Ascending aorta (tissue), 2 donors: Measurements from ENCODE around the gene ZNG1A. TPM values are rescaled to one million over a fixed set of nuclear protein-coding genes. Genes with fewer than 3 reads are reported as not detected.
"Not testable (repeated sequence)": the region's sequence is repeated elsewhere in the genome, so short reads cannot be mapped to it uniquely, and the experiment has no call there.

Source experiments
- DNase-seq, 2 donors: peaks; one replicate each; pipeline ENCODE4 v3.0.0-alpha.2; 2019; ENCODE audit warnings: low spot score in 2 of 2
- H3K27ac ChIP-seq, 2 donors: fragments of 200-600 bp; sonication (generic); one replicate each; pipeline ENCODE4 v1.5.1; 2016 to 2017; ENCODE audit warnings: mild to moderate bottlenecking in 1 of 2
- H3K27me3 ChIP-seq: fragments of 200-600 bp; sonication (generic); one replicate; pipeline ENCODE4 v1.5.1; 2017
- H3K36me3 ChIP-seq, 2 donors: fragments of 200-600 bp; sonication (generic); one replicate each; pipeline ENCODE4 v1.5.1; 2016
- H3K4me1 ChIP-seq, 2 donors: fragments of 200-600 bp; sonication (generic); one replicate each; pipeline ENCODE4 v1.5.1; 2016 to 2017; ENCODE audit warnings: mild to moderate bottlenecking in 1 of 2
- H3K4me3 ChIP-seq, 2 donors: fragments of 200-600 bp; sonication (generic); one replicate each; pipeline ENCODE4 v1.5.1; 2016 to 2017; ENCODE audit warnings: mild to moderate bottlenecking in 1 of 2
- H3K9me3 ChIP-seq, 2 donors: fragments of 200-600 bp; sonication (generic); one replicate each; pipeline ENCODE4 v1.5.1; 2016
- intact Hi-C: fragments of 100-400 bp; cut with DNase I; formaldehyde crosslinking; loops from one replicate; pipeline ENCODE4 v1.15.1; 2023
- total RNA-seq: library from RNA; depleted of rRNA; stranded (reverse); fragments of >200 nt; gene quantifications from one replicate; pipeline ENCODE4 v1.1.0, GENCODE V29; 2016
- TF ChIP-seq, protein P1 (sequence below), 3 experiments: fragments of 200-600 bp in 2 of 3; fragments of 450-650 bp in 1 of 3; sonication (generic) in 2 of 3; IDR thresholded peaks; one replicate each; pipeline ENCODE4 v1.5.1; 2016 to 2019; ENCODE audit warnings: antibody characterized with exemption in 3 of 3, mild to moderate bottlenecking in 1 of 3, moderate library complexity in 1 of 3

Gene ZNG1A
- total RNA-seq, 1 donor from 2014 or later = 4.7 TPM

DNA sequence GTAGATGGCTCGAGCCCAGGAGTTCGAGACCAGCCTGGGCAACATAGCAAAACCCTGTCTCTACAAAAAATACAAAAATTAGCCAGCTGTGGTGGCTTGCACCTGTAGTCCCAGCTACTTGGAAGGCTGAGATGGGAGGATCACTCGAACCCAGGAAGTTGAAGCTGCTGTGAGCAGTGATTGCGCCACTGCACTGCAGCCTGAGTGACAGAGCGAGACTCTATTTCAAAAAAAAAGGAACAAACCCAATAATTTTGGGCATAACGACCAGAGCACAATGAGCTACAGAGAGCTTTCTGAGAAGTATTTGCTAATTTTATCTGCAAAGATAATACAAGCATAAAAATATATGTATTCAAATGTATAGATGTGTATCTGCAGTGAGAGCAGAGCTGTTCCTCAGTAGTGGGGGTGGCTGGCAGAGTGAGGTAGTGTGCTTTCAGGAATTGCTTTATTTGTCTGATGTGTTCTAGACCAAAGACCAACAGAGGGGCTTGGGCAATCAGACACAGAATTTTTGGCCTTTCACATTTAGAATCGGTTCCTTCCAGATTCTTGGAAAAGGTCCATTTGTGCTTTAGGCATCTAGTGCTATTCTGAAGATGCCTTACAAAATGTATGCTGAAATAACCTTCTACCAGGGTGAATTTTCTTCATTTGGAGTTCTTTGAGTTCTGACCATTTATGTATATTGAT lies 41.0 kb upstream of the ZNG1A start:
- peaks cover 0 to 3% of the 10 kb centered on the region in 2 donors for H3K4me1 ChIP-seq
- H3K4me3 ChIP-seq = no peak overlapping the region
- intact Hi-C loops = no loop called here
- TF ChIP-seq, protein P1, sequence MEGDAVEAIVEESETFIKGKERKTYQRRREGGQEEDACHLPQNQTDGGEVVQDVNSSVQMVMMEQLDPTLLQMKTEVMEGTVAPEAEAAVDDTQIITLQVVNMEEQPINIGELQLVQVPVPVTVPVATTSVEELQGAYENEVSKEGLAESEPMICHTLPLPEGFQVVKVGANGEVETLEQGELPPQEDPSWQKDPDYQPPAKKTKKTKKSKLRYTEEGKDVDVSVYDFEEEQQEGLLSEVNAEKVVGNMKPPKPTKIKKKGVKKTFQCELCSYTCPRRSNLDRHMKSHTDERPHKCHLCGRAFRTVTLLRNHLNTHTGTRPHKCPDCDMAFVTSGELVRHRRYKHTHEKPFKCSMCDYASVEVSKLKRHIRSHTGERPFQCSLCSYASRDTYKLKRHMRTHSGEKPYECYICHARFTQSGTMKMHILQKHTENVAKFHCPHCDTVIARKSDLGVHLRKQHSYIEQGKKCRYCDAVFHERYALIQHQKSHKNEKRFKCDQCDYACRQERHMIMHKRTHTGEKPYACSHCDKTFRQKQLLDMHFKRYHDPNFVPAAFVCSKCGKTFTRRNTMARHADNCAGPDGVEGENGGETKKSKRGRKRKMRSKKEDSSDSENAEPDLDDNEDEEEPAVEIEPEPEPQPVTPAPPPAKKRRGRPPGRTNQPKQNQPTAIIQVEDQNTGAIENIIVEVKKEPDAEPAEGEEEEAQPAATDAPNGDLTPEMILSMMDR (IDR thresholded peaks at IDR 0.05) = no peak
- no peak overlapping the region for H3K27ac ChIP-seq
- no peaks in the 10 kb centered on the region for H3K36me3 ChIP-seq
- DNase-seq = no peak
- no peaks in the 10 kb centered on the region for H3K9me3 ChIP-seq
- H3K27me3 ChIP-seq = no peaks in the 10 kb centered on the region

DNA sequence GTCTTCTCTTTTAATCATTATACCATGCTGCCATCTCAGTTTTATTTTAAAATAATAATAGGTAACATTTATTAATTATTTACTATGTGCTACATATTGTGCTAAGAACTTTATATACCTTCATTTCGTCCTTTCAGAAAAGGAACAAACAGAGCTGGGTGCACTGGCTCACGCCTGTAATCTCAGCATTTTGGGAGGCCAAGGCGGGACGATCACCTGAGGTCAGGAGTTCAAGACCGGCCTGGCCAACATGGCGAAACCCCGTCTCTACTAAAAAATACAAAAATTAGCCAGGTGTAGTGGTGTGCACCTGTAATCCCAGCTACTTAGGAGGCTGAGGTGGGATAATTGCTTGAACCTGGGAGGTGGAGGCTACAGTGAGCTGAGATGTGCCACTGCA lies 40.2 kb upstream of the ZNG1A start:
- DNase-seq, H3K4me1 ChIP-seq, H3K9me3 ChIP-seq, H3K27me3 ChIP-seq, H3K4me3 ChIP-seq, H3K36me3 ChIP-seq, H3K27ac ChIP-seq, intact Hi-C loops: not testable (repeated sequence)

DNA sequence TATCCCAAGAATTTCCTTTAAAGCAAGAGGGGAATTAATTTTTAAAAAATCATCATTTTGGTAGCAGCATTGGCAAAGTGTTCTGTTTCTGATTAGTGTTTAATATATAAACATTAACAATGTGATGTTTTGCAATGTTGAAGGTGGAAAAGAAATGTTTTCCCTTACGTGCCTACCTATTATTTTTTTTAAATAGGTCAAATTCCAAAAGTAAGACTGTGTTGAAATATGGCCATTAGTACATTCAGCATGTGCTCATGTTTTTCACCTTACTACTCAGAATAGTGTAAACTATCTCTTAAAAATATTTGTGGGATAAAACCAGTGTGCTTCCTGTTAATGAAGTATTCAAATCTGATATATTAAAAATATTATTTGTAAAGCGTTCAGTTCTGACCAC lies 39.1 kb upstream of the ZNG1A start:
- Histone ChIP-seq H3K27me3 (no peaks in the 10 kb centered on the region), H3K4me1 (peaks cover 0 to 4% of the 10 kb centered on the region in 2 donors), H3K9me3 (no peaks in the 10 kb centered on the region), H3K27ac (no peak overlapping the region), H3K36me3 (no peaks in the 10 kb centered on the region), H3K4me3 (no peak overlapping the region)
- DNase-seq = no peak
- intact Hi-C loops = no loop called here
- TF ChIP-seq, protein P1 (IDR thresholded peaks at IDR 0.05) = no peak

DNA sequence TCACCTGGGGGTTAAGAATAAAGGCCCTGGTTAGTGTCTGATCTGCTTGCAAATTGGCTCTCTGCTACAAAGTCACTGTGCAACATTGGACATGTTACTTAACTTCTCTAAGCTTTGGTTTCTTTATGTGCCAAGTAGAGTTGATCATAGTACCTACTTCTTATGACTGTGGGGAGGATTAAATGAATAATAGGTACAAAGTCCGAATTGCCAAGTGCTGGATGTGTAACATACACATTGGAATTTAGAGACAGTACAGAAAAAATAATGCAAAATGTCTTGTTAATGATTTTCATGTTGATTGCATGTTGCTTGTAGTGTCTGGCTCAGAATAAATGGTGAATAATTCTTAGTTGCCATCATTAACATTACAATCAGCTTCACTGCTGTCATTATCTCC lies 38.0 kb upstream of the ZNG1A start:
- no peak for DNase-seq
- intact Hi-C loops = no loop called here
- H3K27me3 ChIP-seq = no peaks in the 10 kb centered on the region
- no peaks in the 10 kb centered on the region for H3K36me3 ChIP-seq
- H3K9me3 ChIP-seq = no peaks in the 10 kb centered on the region
- no peak overlapping the region for H3K27ac ChIP-seq
- TF ChIP-seq, protein P1 (IDR thresholded peaks at IDR 0.05) = no peak
- no peak overlapping the region for H3K4me3 ChIP-seq
- H3K4me1 ChIP-seq = peaks cover 0 to 4% of the 10 kb centered on the region in 2 donors

DNA sequence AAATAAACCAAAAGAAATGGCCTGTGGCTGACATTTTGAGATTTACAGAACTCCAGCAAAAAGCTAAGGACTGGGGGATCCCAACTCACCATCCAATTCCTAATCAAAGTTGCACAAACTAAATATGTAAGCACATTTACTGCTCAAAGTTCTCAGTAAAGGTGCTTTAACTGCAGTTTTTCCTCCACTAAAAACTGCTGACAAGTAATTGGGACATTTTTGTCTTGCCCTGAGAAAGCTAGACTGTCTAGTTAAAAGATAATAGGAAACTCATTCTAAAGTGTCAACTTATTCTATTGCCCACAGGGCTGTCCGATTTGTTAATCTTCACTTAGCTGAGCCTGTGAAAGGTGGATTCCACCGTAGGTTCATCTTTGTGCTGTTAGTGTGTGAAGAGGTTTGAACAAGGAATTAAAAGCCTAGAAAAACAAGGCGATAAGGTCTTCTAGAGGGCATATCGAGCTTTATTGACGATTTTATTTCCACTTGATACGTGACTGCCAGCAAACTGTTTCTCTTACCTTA lies 36.8 kb upstream of the ZNG1A start:
- TF ChIP-seq, protein P1 (IDR thresholded peaks at IDR 0.05) = no peak
- Histone ChIP-seq H3K4me1 (peaks cover 0 to 4% of the 10 kb centered on the region in 2 donors), H3K36me3 (no peaks in the 10 kb centered on the region), H3K27ac (peak overlapping the region; percentile 11 to 65), H3K4me3 (peak overlapping the region; percentile 65 to 70), H3K27me3 (no peaks in the 10 kb centered on the region), H3K9me3 (no peaks in the 10 kb centered on the region)
- DNase-seq = no peak
- intact Hi-C loops = no loop called here

DNA sequence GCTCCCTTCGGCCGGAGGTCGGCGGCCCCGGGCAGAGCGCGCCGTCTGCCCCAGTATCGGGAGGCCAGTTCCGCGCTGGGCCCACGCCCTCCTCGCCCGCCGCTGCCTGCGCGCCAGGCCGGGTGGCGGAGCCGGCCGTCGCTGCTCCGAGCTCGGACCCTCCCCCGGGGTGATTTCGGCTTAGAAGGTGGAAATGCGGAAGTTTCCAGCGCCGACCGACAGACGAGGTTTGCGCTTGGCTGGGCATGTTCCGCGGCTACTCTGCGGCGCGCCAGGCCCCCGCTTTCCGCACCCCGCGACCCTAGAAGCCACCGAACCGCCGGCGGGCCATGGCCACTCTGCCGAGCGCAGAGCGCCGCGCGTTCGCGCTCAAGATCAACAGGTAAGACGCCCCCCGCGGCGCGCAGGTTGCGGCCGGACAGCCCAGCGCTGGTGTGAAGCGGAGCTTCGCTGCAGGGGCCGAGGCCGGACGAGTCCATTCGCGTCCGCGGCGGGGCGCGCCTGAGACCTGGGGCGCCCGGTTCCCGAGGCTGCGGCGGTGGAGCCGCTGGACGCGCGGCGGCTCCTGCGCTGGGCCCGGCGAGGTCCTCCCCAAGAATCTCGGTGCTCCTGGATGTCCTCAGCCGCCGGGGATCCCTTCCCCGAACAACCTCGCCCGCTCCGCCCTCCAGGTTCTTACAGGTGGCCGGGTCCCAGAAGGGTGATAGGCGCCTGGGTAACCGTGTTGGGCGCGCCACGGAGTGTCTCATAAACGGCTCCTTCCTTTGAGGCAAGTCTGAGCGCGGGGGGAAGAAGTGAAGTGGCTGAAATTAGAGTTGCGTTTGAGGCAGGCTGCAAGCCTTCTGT lies 36.0 kb upstream of the ZNG1A start, which contains the start of gene DOCK8:
DOCK8 (plus strand) TSS at position 218 of the 846 bp plus-strand sequence; CDS start at position 330, 112 bp downstream.
- peak in 1 of 2 donors; percentile 73 for DNase-seq
- Histone ChIP-seq H3K9me3 (no peaks in the 10 kb centered on the region), H3K27me3 (no peaks in the 10 kb centered on the region), H3K36me3 (no peaks in the 10 kb centered on the region), H3K4me3 (peak within 1 kb of the TSS; percentile 65 to 70), H3K27ac (peak within 1 kb of the TSS; percentile 56 to 65), H3K4me1 (peaks cover 0 to 4% of the 10 kb centered on the region in 2 donors)
- TF ChIP-seq, protein P1 (IDR thresholded peaks at IDR 0.05) = peak in 1 of 3 experiments; percentile 7
- intact Hi-C loops = no loop called here
